Naive thymus-derived CD4-positive, alpha-beta T cell (primary cell): ENCODE data around the gene TADA3. TPM values are rescaled to one million over a fixed set of nuclear protein-coding genes. Genes with fewer than 3 reads are reported as not detected.

ENCODE experiments used
- ATAC-seq: fragments of 150-1000 bp; cut with Tn5 transposase; 2 replicates; pipeline ENCODE4 v1.10.0; 2021; ENCODE audit warnings: mild to moderate bottlenecking, moderate library complexity
- CTCF ChIA-PET: fragments of 350-600 bp; sonication (Branson Sonifier 250); formaldehyde crosslinking; loops from one replicate; lab custom pipeline; 2021; ENCODE audit warnings: antibody characterized with exemption; lab: Charles Lee
- POLR2A ChIA-PET: fragments of 350-600 bp; sonication (Branson Sonifier 250); formaldehyde crosslinking; loops from one replicate; lab custom pipeline; 2021; ENCODE audit warnings: antibody characterized with exemption, inconsistent platforms; lab: Charles Lee
- DNase-seq, 9 donors: peaks; one replicate each; pipeline versions ENCODE4 v3.0.0 to v3.0.0-alpha.2; 2020 to 2022; ENCODE audit warnings: mixed read lengths in 1 of 9
- H3K27ac ChIP-seq: one replicate; pipeline ENCODE4 v1.7.0; 2013; ENCODE audit warnings: mild to moderate bottlenecking, low read depth, low read length, moderate library complexity
- H3K27me3 ChIP-seq, 2 donors: one replicate each; pipeline ENCODE4 v1.7.0; 2013; ENCODE audit warnings: low read length in 2 of 2, mild to moderate bottlenecking in 2 of 2, moderate library complexity in 2 of 2; ENCODE audit not compliant: control insufficient read depth in 2 of 2, insufficient read depth in 2 of 2
- H3K36me3 ChIP-seq, 3 experiments: 1 replicate in 2 of 3; 2 replicates in 1 of 3; pipeline ENCODE4 v1.7.0; 2013; ENCODE audit warnings: low read length in 3 of 3, mild to moderate bottlenecking in 3 of 3, moderate library complexity in 1 of 3; ENCODE audit not compliant: insufficient read depth in 3 of 3, control insufficient read depth in 2 of 3
- H3K4me1 ChIP-seq, 2 donors: one replicate each; pipeline ENCODE4 v1.7.0; 2013; ENCODE audit warnings: low read length in 2 of 2, mild to moderate bottlenecking in 2 of 2, moderate library complexity in 1 of 2; ENCODE audit not compliant: control insufficient read depth in 2 of 2, insufficient read depth in 2 of 2
- H3K4me3 ChIP-seq: 2 replicates; pipeline ENCODE4 v1.7.0; 2013; ENCODE audit warnings: mild to moderate bottlenecking, low read length
- H3K9me3 ChIP-seq, 3 experiments: 1 replicate in 2 of 3; 2 replicates in 1 of 3; pipeline ENCODE4 v1.7.0; 2013; ENCODE audit warnings: low read length in 3 of 3; ENCODE audit not compliant: control insufficient read depth in 2 of 3
- H3K27ac Mint-ChIP-seq, 9 donors: one replicate each; pipeline ENCODE4 v1.8.0; 2020 to 2022; ENCODE audit warnings: mixed read lengths in 9 of 9, mild to moderate bottlenecking in 8 of 9, moderate library complexity in 5 of 9, inconsistent platforms in 2 of 9
- H3K27me3 Mint-ChIP-seq, 5 donors: one replicate each; pipeline ENCODE4 v1.8.0; 2021 to 2022; ENCODE audit warnings: mixed read lengths in 5 of 5, mild to moderate bottlenecking in 1 of 5
- H3K36me3 Mint-ChIP-seq, 5 donors: one replicate each; pipeline ENCODE4 v1.8.0; 2020 to 2022; ENCODE audit warnings: mixed read lengths in 5 of 5, mild to moderate bottlenecking in 3 of 5, inconsistent platforms in 1 of 5
- H3K4me1 Mint-ChIP-seq, 7 donors: one replicate each; pipeline ENCODE4 v1.8.0; 2020 to 2022; ENCODE audit warnings: mixed read lengths in 7 of 7, mild to moderate bottlenecking in 3 of 7, inconsistent platforms in 1 of 7
- H3K4me3 Mint-ChIP-seq, 10 donors: one replicate each; pipeline ENCODE4 v1.8.0; 2020 to 2022; ENCODE audit warnings: mild to moderate bottlenecking in 10 of 10, mixed read lengths in 10 of 10, moderate library complexity in 6 of 10, inconsistent platforms in 2 of 10
- H3K9me3 Mint-ChIP-seq, 11 donors: one replicate each; pipeline ENCODE4 v1.8.0; 2020 to 2022; ENCODE audit warnings: mixed read lengths in 11 of 11, mild to moderate bottlenecking in 4 of 11, inconsistent platforms in 1 of 11, moderate library complexity in 1 of 11
- intact Hi-C, 2 donors: fragments of 100-400 bp; cut with micrococcal nuclease; formaldehyde crosslinking; loops; one replicate each; pipeline ENCODE4 v1.15.1; 2023
- polyA plus RNA-seq, 2 donors: library from polyadenylated mRNA; unstranded; fragments of 300-500 nt; fragmentation: Illumina TruSeq; gene quantifications; one replicate each; pipeline ENCODE4 v1.2.3, GENCODE V29; 2021
- total RNA-seq, 6 experiments: library from RNA in 5 of 6; stranded (reverse) in 5 of 6; gene quantifications; 1 replicate in 5 of 6; 2 replicates in 1 of 6; pipeline ENCODE4 v1.2.3 and lab custom pipeline; 2021 to 2026

Gene TADA3
- total and polyA plus RNA-seq, 7 experiments from 2014 or later = 31.6 to 69.5 (median 42.7) TPM

DNA sequence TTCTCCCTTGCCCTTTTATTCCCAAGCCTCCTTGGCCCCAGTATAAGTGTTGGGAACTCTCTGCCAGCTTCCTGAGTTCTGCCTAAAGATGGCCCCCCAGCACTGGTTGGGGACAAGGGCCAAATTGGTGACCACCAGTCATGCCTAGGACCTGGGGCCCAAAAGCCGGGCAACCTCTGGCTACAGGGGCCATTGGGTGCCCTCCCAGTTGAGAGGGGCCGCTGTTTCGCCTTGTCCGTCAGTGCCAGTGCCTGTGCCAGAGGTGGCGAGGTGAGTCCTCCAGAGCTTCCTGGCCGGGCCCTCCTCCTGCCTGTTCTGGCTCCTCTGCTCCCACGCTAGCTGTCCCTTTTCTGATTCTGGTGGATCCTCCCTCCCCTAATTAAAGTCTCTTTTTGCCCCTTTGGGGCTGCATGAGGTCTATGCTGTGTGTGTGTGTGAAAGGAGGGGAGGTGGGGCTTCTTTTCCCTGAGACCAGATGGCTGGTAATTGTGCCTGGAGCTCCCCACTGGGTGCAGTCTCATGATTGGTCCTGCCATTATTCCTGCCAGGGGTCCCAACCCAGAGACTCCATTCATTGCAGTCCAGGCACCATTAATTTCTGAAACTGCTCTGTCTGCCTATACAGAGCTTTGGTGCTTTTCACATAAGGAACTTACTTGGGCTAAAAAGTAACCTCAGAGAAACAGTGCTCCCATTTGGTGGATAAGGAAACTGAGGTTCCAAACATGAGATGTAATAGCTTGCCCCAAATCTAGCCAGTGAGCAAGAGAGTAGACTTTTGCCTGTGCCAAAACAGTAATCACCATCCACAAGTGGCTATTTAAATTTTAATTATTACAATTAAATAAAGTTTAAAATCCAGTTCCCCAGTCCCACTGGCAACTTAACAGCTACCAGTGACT is 14.7 kb upstream of the TADA3 start:
- no peak overlapping the region for H3K4me3 Mint-ChIP-seq
- Histone ChIP-seq H3K4me3 (no peak overlapping the region), H3K27ac (no peak overlapping the region), H3K9me3 (no peaks in the 10 kb centered on the region), H3K4me1 (peaks cover 21 to 28% of the 10 kb centered on the region in 2 donors), H3K36me3 (peaks cover 24 to 51% (median 33%) of the 10 kb centered on the region in 3 experiments), H3K27me3 (no peaks in the 10 kb centered on the region)
- ChIA-PET POLR2A (interaction anchor here (0.6 to 5.9 kb wide), 11 partner anchors 7 to 158 kb away, joined by 3 to 61 read pairs (median 3); partner anchors contain the start of genes ARPC4, BRPF1, MTMR14 and TADA3), CTCF (no interaction called here)
- peaks cover 37 to 50% (median 48%) of the 10 kb centered on the region in 7 donors for H3K4me1 Mint-ChIP-seq
- H3K9me3 Mint-ChIP-seq = no peaks in the 10 kb centered on the region
- H3K27ac Mint-ChIP-seq = peak overlapping the region in 6 of 9 donors; percentile 49 to 98 (median 80)
- H3K27me3 Mint-ChIP-seq = no peaks in the 10 kb centered on the region
- peaks cover 7 to 35% (median 15%) of the 10 kb centered on the region in 5 donors for H3K36me3 Mint-ChIP-seq
- DNase-seq = no peak
- intact Hi-C loops = loop anchor here (5.0 kb wide), 2 partner anchors 35 to 85 kb away; partner anchors contain the start of genes JAGN1 (in 1 of the 2) and RPUSD3 (in 1 of the 2)
- no peak for ATAC-seq

DNA sequence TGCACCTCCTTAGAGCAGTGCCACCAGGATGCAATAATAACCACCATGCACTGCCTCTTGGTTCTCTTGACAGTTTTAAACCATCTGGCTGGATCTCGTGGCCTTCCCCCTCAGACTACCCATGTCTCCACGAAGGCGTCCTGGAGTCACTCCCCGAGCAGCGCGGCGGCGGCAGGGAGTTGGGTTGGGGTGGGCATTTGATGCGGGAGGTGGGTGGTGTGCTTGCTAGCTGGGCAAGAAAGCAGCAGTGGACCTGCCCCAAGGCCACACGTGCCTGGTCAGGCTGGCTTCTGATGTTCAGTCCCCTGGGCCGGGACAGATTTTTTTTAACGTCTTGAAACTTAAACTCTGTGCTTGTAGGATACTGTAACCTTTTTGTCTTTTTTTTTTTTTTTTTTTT is 13.9 kb upstream of the TADA3 start:
- Mint-ChIP-seq H3K9me3 (no peaks in the 10 kb centered on the region), H3K4me1 (peaks cover 31 to 43% (median 41%) of the 10 kb centered on the region in 7 donors), H3K27me3 (no peaks in the 10 kb centered on the region), H3K4me3 (no peak overlapping the region), H3K36me3 (peaks cover 7 to 38% (median 15%) of the 10 kb centered on the region in 5 donors), H3K27ac (peak overlapping the region in 2 of 9 donors; percentile 51 to 71)
- no peak for ATAC-seq
- Histone ChIP-seq H3K27me3 (no peaks in the 10 kb centered on the region), H3K4me1 (peaks cover 21 to 28% of the 10 kb centered on the region in 2 donors), H3K9me3 (no peaks in the 10 kb centered on the region), H3K4me3 (no peak overlapping the region), H3K36me3 (peaks cover 31 to 59% (median 40%) of the 10 kb centered on the region in 3 experiments), H3K27ac (no peak overlapping the region)
- DNase-seq = no peak
- ChIA-PET POLR2A (interaction anchor here (5.9 kb wide), 1 partner anchor 13 kb away, joined by 61 read pairs; the partner anchor contains the start of genes ARPC4 and TADA3), CTCF (no interaction called here)
- intact Hi-C loops = loop anchor here (5.0 kb wide), 2 partner anchors 36 to 86 kb away; partner anchors contain the start of genes JAGN1 (in 1 of the 2) and RPUSD3 (in 1 of the 2)

DNA sequence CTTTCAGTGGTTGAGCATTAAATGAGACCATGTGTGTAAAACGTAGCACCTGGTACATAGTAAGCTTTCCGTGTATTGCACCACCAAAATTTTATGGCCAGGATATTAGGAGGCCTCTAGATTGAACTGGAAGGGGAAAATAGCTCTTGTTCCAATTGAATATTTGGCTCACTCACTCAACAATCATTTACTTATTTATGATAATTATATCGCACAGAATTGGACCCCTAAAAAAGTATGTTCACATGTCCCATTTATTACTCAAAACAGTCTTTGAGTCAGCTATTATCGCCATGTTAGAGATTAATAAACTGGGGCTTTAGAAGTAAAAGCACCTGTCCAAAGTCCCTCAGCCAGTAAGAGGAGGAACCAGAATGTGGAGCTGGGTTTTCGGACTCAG is 12.7 kb upstream of the TADA3 start:
- no peak overlapping the region for H3K4me3 ChIP-seq
- no peaks in the 10 kb centered on the region for H3K9me3 ChIP-seq
- H3K27ac ChIP-seq = no peak overlapping the region
- DNase-seq (no peak), ATAC-seq (no peak)
- CTCF ChIA-PET = interaction anchor here (0.5 to 0.6 kb wide), 2 partner anchors 91 to 421 kb away, joined by 3 read pairs; no protein-coding TSS in a partner anchor
- H3K27ac Mint-ChIP-seq = no peak overlapping the region
- H3K27me3 Mint-ChIP-seq = no peaks in the 10 kb centered on the region
- POLR2A ChIA-PET = interaction anchor here (0.9 to 5.9 kb wide), 3 partner anchors 9 to 12 kb away, joined by 3 to 61 read pairs (median 11); partner anchors contain the start of genes ARPC4 and TADA3
- no peaks in the 10 kb centered on the region for H3K9me3 Mint-ChIP-seq
- H3K27me3 ChIP-seq = no peaks in the 10 kb centered on the region
- intact Hi-C loops = loop anchor here (5.0 kb wide), 2 partner anchors 37 to 87 kb away; partner anchors contain the start of genes JAGN1 (in 1 of the 2) and RPUSD3 (in 1 of the 2)
- no peak overlapping the region for H3K4me3 Mint-ChIP-seq
- H3K4me1 Mint-ChIP-seq = peaks cover 26 to 35% (median 33%) of the 10 kb centered on the region in 7 donors
- peaks cover 34 to 71% (median 50%) of the 10 kb centered on the region in 3 experiments for H3K36me3 ChIP-seq
- peaks cover 14 to 22% of the 10 kb centered on the region in 2 donors for H3K4me1 ChIP-seq
- H3K36me3 Mint-ChIP-seq = peaks cover 7 to 43% (median 15%) of the 10 kb centered on the region in 5 donors

DNA sequence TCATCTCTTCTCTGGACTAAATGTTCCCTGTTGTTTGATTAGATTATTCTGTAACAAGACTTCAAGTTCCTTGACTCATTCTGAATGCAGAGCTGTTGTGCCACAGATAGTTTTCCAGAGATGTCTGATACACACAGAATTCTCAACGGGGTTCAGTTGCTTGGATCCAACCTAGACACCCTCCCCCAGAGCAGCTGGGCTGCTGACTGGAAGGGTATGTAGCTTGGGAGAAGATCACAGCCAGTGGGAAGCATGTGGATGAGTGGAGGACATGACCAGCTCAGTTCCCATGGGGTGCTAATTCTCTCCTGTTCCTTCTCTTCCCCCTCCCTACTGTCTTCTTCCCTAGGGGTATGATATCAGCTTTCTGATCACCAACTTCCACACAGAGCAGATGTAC is 11.2 kb upstream of the TADA3 start:
- Mint-ChIP-seq H3K9me3 (no peaks in the 10 kb centered on the region), H3K27me3 (no peaks in the 10 kb centered on the region), H3K4me3 (no peak overlapping the region), H3K36me3 (peaks cover 7 to 49% (median 15%) of the 10 kb centered on the region in 5 donors), H3K4me1 (peaks cover 15 to 27% (median 21%) of the 10 kb centered on the region in 7 donors), H3K27ac (peak overlapping the region in 6 of 9 donors; percentile 8 to 42 (median 32))
- Histone ChIP-seq H3K36me3 (peaks cover 45 to 84% (median 56%) of the 10 kb centered on the region in 3 experiments), H3K27me3 (no peaks in the 10 kb centered on the region), H3K27ac (peak overlapping the region; percentile 14), H3K9me3 (no peaks in the 10 kb centered on the region), H3K4me1 (peaks cover 3 to 10% of the 10 kb centered on the region in 2 donors), H3K4me3 (no peak overlapping the region)
- intact Hi-C loops = no loop called here
- DNase-seq (no peak), ATAC-seq (no peak)
- ChIA-PET POLR2A (interaction anchor here (1.8 kb wide), 1 partner anchor 10 kb away, joined by 11 read pairs; the partner anchor contains the start of genes ARPC4 and TADA3), CTCF (no interaction called here)

DNA sequence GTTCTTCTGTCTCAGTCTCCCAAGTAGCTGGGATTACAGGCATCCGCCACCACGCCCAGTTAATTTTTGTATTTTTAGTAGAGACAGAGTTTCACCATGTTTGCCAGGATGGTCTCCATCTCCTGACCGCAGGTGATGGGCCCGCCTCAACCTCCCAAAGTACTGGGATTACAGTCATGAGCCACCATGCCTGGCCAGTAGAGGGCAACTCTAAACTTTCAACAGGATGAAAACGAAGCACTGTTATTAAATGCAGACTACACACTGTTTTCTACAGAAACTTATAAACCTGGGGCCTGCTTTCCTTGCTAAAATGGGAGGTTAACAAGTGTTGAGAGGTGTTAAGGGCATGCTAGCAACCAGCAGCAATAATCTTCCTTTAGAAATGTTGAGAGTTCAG is 8.3 kb upstream of the TADA3 start:
- peaks cover 7 to 59% (median 22%) of the 10 kb centered on the region in 5 donors for H3K36me3 Mint-ChIP-seq
- DNase-seq (no peak), ATAC-seq (no peak)
- H3K4me1 Mint-ChIP-seq = peaks cover 8 to 43% (median 29%) of the 10 kb centered on the region in 7 donors
- Histone ChIP-seq H3K9me3 (no peaks in the 10 kb centered on the region), H3K36me3 (peaks cover 61 to 83% (median 62%) of the 10 kb centered on the region in 3 experiments), H3K4me1 (peaks cover 9 to 16% of the 10 kb centered on the region in 2 donors), H3K27me3 (no peaks in the 10 kb centered on the region), H3K27ac (no peak overlapping the region), H3K4me3 (no peak overlapping the region)
- no peak overlapping the region for H3K4me3 Mint-ChIP-seq
- no peaks in the 10 kb centered on the region for H3K27me3 Mint-ChIP-seq
- intact Hi-C loops = no loop called here
- H3K27ac Mint-ChIP-seq = peak overlapping the region in 2 of 9 donors; percentile 42 to 46
- no peaks in the 10 kb centered on the region for H3K9me3 Mint-ChIP-seq
- POLR2A ChIA-PET = interaction anchor here (1.5 kb wide), 1 partner anchor 9 kb away, joined by 5 read pairs; no protein-coding TSS in a partner anchor
- CTCF ChIA-PET = no interaction called here
